ENCODE results near the gene FBXL19. TPM values are rescaled to one million over a fixed set of nuclear protein-coding genes. Genes with fewer than 3 reads are reported as not detected.

FBXL19 gene
- total RNA-seq, 1 donor from 2014 or later: 36.4 TPM

DNA sequence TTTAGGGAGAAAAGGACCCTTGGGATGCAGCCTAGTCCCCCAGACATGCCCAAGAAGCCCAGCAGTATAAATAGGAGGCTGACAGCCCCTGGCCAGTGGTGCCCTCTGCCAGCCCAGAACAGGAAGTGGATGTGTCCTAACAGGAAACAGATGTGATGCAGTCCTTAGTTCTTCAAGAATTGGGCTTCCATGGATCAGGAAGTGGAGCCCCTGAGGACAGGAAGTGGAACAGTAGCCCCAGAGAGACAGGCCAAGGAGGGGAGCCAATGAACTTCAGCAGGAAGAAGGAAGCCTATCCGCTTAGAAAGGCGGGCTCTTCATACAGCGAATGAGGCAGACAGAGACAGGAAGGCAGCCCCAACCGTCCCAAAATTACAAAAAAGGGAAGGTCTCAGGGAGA, 19.8 kb upstream of the FBXL19 start:
- TF ChIP-seq, protein P1, sequence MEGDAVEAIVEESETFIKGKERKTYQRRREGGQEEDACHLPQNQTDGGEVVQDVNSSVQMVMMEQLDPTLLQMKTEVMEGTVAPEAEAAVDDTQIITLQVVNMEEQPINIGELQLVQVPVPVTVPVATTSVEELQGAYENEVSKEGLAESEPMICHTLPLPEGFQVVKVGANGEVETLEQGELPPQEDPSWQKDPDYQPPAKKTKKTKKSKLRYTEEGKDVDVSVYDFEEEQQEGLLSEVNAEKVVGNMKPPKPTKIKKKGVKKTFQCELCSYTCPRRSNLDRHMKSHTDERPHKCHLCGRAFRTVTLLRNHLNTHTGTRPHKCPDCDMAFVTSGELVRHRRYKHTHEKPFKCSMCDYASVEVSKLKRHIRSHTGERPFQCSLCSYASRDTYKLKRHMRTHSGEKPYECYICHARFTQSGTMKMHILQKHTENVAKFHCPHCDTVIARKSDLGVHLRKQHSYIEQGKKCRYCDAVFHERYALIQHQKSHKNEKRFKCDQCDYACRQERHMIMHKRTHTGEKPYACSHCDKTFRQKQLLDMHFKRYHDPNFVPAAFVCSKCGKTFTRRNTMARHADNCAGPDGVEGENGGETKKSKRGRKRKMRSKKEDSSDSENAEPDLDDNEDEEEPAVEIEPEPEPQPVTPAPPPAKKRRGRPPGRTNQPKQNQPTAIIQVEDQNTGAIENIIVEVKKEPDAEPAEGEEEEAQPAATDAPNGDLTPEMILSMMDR (IDR thresholded peaks at IDR 0.05; ENCODE audit: insufficient read depth, low read length, poor library complexity, severe bottlenecking): no peak
- DNase-seq (ENCODE audit: low read depth): no peak
- no peaks in the 10 kb centered on the region for H3K36me3 ChIP-seq (ENCODE audit: control insufficient read depth, insufficient read depth, low read length)

DNA sequence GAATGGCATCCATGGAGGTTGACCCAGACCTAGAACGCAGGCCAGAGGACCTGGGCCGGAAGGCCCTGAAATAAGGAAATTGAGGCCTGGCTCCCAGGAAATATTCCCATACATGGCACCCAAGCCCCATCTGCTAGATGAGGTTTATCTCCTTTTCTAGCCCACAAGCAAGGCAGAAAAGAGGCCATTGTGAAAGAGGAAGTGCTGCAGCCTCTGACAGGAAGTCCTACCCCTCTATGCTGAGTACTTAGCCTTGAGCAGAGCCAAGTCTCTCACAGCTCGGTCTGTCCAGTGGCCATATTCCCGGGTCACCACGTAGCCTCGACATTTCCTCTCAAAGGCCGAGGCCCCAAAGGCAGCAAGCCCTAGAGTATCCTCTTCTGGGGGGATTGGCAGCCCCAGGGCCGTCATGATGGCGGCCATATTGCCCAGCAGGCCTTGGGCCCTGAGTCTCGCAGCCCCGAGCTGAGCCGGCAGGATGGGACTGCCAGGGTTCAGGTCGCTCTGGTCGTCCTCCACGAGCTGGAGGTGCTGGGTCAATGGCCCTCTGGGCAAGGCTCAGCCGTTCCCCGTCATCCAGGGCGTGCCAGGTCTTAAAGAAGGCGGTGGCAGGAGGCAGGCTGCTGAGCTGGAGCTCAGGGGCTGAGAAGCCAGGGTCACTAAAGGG, 19.1 kb upstream of the FBXL19 start:
- DNase-seq (ENCODE audit: low read depth): no peak
- TF ChIP-seq, protein P1 (IDR thresholded peaks at IDR 0.05; ENCODE audit: insufficient read depth, low read length, poor library complexity, severe bottlenecking): no peak
- Histone ChIP-seq H3K27me3 (ENCODE audit: control insufficient read depth, insufficient read depth, low read length) (no peaks in the 10 kb centered on the region), H3K4me3 (ENCODE audit: low read depth, low read length) (no peak overlapping the region), H3K36me3 (ENCODE audit: control insufficient read depth, insufficient read depth, low read length) (no peaks in the 10 kb centered on the region)

More for the DNA sequence above, 19.8 kb upstream of the FBXL19 start:
- Histone ChIP-seq H3K27me3 (ENCODE audit: control insufficient read depth, insufficient read depth, low read length) (no peaks in the 10 kb centered on the region), H3K4me3 (ENCODE audit: low read depth, low read length) (no peak overlapping the region)

DNA sequence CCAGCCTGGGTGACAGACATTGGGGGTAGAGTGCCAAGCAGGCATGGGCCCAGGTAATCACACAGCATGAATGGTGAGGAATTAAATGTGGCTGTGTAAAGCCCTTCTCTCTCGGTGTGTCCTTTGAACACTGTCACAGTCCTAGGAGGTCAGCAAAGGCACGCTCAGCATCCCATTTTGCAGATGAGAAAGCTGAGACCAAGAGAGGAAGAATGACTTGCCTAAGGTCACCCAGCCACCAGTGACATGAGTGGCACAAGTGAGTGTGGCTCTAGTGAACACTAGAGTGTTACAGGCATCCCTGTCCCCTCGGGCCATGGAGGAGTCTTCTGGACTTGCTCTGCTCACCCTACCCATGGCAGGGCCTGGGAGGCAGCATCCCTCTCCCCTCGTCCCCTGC, 16.3 kb upstream of the FBXL19 start:
- no peak overlapping the region for H3K4me3 ChIP-seq (ENCODE audit: low read depth, low read length)
- H3K27me3 ChIP-seq (ENCODE audit: control insufficient read depth, insufficient read depth, low read length): no peaks in the 10 kb centered on the region
- no peak for DNase-seq (ENCODE audit: low read depth)
- no peaks in the 10 kb centered on the region for H3K36me3 ChIP-seq (ENCODE audit: control insufficient read depth, insufficient read depth, low read length)
- TF ChIP-seq, protein P1 (IDR thresholded peaks at IDR 0.05; ENCODE audit: insufficient read depth, low read length, poor library complexity, severe bottlenecking): no peak

DNA sequence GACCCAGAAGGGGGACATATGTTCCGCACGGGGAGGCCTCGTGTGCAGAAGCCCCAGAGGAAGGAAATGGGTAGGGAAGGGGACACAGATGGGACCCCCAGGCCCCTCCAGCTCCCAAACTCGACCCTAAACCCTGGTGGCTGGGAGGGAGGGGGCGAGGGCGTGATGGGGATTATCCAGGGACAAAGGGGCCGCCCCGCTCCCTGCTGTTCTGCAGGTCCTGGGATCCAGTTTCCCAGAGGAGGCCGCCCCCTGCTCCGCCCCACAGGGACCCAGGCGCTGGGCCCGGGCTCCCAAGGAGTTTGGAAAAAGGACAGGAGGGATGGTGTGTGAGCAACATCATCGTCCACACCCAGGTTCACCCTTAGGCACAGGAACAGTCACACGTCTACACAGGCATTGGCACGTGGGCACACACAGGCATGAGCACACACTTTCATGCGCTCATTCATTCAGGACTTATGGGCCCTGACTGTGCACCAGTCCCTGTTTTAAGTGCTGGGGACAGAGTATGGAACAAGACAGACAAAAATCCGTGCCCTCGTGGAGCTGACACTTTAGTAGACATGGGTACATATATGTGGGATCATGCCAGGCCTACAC, 12.8 kb upstream of the FBXL19 start:
- H3K4me3 ChIP-seq (ENCODE audit: low read depth, low read length): no peak overlapping the region
- H3K27me3 ChIP-seq (ENCODE audit: control insufficient read depth, insufficient read depth, low read length): no peaks in the 10 kb centered on the region
- no peak for DNase-seq (ENCODE audit: low read depth)
- TF ChIP-seq, protein P1 (IDR thresholded peaks at IDR 0.05; ENCODE audit: insufficient read depth, low read length, poor library complexity, severe bottlenecking): no peak
- no peaks in the 10 kb centered on the region for H3K36me3 ChIP-seq (ENCODE audit: control insufficient read depth, insufficient read depth, low read length)

DNA sequence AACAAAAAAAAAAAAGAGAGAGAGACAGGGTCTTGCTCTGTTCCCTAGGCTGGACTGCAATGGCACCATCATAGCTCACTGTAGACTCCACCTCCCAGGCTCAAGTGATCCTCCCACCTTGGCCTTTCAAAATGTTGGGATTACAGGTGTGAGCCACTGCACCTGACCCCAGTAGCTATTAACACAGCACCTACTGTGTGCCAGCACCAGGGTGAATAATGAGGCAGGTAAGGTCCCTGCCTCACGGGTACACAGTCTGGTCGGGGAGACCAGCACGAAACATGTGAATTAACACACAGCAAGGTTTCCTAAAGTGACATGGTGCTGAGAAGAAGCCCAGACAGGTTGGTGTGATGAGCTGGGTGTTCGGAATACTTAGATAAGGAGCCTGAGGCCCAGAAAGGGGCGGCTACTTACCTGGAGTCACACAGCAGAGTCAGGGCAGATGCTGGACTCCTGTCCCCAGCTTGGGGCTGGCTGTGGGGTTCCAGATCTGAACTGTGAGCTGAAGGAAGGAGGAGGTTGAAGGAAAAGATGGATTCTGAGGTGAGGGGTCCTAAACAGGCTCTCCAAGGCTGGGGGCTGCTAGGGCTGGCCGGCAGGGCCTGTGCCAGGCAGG, 10.5 kb upstream of the FBXL19 start:
- DNase-seq (ENCODE audit: low read depth): no peak

More for the DNA sequence above, 10.5 kb upstream of the FBXL19 start:
- TF ChIP-seq, protein P1 (IDR thresholded peaks at IDR 0.05; ENCODE audit: insufficient read depth, low read length, poor library complexity, severe bottlenecking): no peak
- Histone ChIP-seq H3K4me3 (ENCODE audit: low read depth, low read length) (no peak overlapping the region), H3K27me3 (ENCODE audit: control insufficient read depth, insufficient read depth, low read length) (no peaks in the 10 kb centered on the region), H3K36me3 (ENCODE audit: control insufficient read depth, insufficient read depth, low read length) (no peaks in the 10 kb centered on the region)
